HepG2 (cell line): ENCODE data around the gene CCT3. TPM values are rescaled to one million over a fixed set of nuclear protein-coding genes. Genes with fewer than 3 reads are reported as not detected.
A peak's percentile ranks its signal among the peaks of the same experiment; 100 is the strongest.

Experiments
- ATF5 ChIP-seq: sonication (generic); formaldehyde crosslinking; IDR thresholded peaks from 2 replicates; pipeline ENCODE4 v1.4.0; 2020; ENCODE audit warnings: mild to moderate bottlenecking, low read depth, missing genetic modification reagents
- CBFB ChIP-seq: sonication (generic); formaldehyde crosslinking; IDR thresholded peaks from 2 replicates; pipeline ENCODE4 v1.4.0; 2020; ENCODE audit warnings: missing genetic modification reagents
- ETS1 ChIP-seq: sonication (generic); formaldehyde crosslinking; IDR thresholded peaks from 2 replicates; pipeline ENCODE4 v1.4.0; 2020; ENCODE audit warnings: missing genetic modification reagents
- GATA4 ChIP-seq: sonication (generic); IDR thresholded peaks from 2 replicates; pipeline ENCODE4 v1.6.1; 2016; ENCODE audit warnings: antibody characterized with exemption, low read depth, borderline replicate concordance
- KDM5A ChIP-seq: fragments of 200-600 bp; sonication (generic); IDR thresholded peaks from 2 replicates; pipeline ENCODE4 v1.7.0; 2018; ENCODE audit warnings: antibody characterized with exemption, mild to moderate bottlenecking, low read length, borderline replicate concordance
- KLF13 ChIP-seq: sonication (generic); formaldehyde crosslinking; IDR thresholded peaks from 2 replicates; pipeline ENCODE4 v1.4.0; 2020; ENCODE audit warnings: mild to moderate bottlenecking, missing genetic modification reagents
- NBN ChIP-seq: fragments of 450-650 bp; conservative IDR thresholded peaks from 2 replicates; pipeline ENCODE4 v1.6.1; 2017
- PLSCR1 ChIP-seq: sonication (generic); formaldehyde crosslinking; IDR thresholded peaks from 2 replicates; pipeline ENCODE4 v1.5.0; 2020; ENCODE audit warnings: missing genetic modification reagents, mild to moderate bottlenecking, borderline replicate concordance
- RAD21 ChIP-seq: fragments of 450-650 bp; formaldehyde crosslinking; IDR thresholded peaks from 2 replicates; pipeline ENCODE4 v1.5.0; 2020; ENCODE audit warnings: mild to moderate bottlenecking
- RBFOX2 ChIP-seq: fragments of 200-400 bp; formaldehyde crosslinking; IDR thresholded peaks from 2 replicates; pipeline ENCODE4 v1.6.1; 2017; ENCODE audit warnings: low read depth, mild to moderate bottlenecking, low read length
- SIX4 ChIP-seq: sonication (generic); formaldehyde crosslinking; IDR thresholded peaks from 2 replicates; pipeline ENCODE4 v1.4.0; 2020; ENCODE audit warnings: missing genetic modification reagents
- ZNF501 ChIP-seq: sonication (generic); formaldehyde crosslinking; IDR thresholded peaks from 2 replicates; pipeline ENCODE4 v1.5.1; 2020; ENCODE audit warnings: mild to moderate bottlenecking, moderate library complexity, missing genetic modification reagents
- ZNF574 ChIP-seq: sonication (generic); formaldehyde crosslinking; IDR thresholded peaks from 2 replicates; pipeline ENCODE4 v1.4.0; 2020; ENCODE audit warnings: missing genetic modification reagents
- polyA plus RNA-seq, 8 experiments: library from polyadenylated mRNA; depleted of rRNA in 3 of 8; stranded (reverse) in 7 of 8; unstranded in 1 of 8; fragments of >200 nt; fragmentation: Illumina TruSeq in 4 of 8; extraction: Trizol in 4 of 8; gene quantifications; 2 replicates each; pipeline versions ENCODE4 v1.2.1 to v1.2.3, GENCODE V29; 2011 to 2016; ENCODE audit warnings: low read depth in 4 of 8, missing spikeins in 1 of 8, mixed read lengths in 1 of 8; ENCODE audit not compliant: insufficient read depth in 1 of 8
- total RNA-seq, 5 experiments: library from RNA; depleted of rRNA; stranded (reverse); fragments of >200 nt; fragmentation: Illumina TruSeq; extraction: Trizol; gene quantifications; 2 replicates each; pipeline ENCODE4 v1.2.3, GENCODE V29; 2016; ENCODE audit warnings: low read depth in 1 of 5

Gene CCT3
- total and polyA plus RNA-seq, 2 of the 13 experiments (the other 11 are each of a cell fraction or from before 2014, with no cell fraction given) = 319 to 615 TPM

- TF ChIP-seq ZNF574 (CRISPR knock-in tag) (peak; percentile 95), PLSCR1 (CRISPR knock-in tag) (no peak), SIX4 (CRISPR knock-in tag) (no peak), KLF13 (CRISPR knock-in tag) (no peak), CBFB (peak; percentile 64), ETS1 (no peak), GATA4 (peak; percentile 24; the same call in 1 of the 2 replicates), KDM5A (no peak; the same call in 1 of the 2 replicates), ZNF501 (CRISPR knock-in tag) (peak; percentile 76), NBN (no peak), RAD21 (CRISPR knock-in tag) (peak; percentile 5; the same call in 1 of the 2 replicates), ATF5 (no peak), RBFOX2 (peak; percentile 88)
Observed at GRCh38 chr1:156338180-156338976, at the start of gene CCT3, which contains the start of gene TSACC (continued).
